Neural progenitor cell (in vitro differentiated cells): ENCODE results near the gene FBXO22. TPM values are rescaled to one million over a fixed set of nuclear protein-coding genes. Genes with fewer than 3 reads are reported as not detected.

Experiments
- DNase-seq: peaks from one replicate; pipeline ENCODE4 v3.0.0-alpha.2; 2016; ENCODE audit warnings: low spot score
- H2AFZ ChIP-seq: fragments of 200-600 bp; sonication (generic); replicated peaks from 2 replicates; pipeline ENCODE4 v1.6.1; 2016; ENCODE audit warnings: antibody characterized with exemption
- H3F3A ChIP-seq: fragments of 200-600 bp; sonication (generic); 2 replicates; pipeline ENCODE4 v1.6.1; 2016; ENCODE audit warnings: antibody characterized with exemption, low read depth
- H3K27ac ChIP-seq: fragments of 200-600 bp; sonication (generic); 2 replicates; pipeline ENCODE4 v1.5.1; 2016; ENCODE audit warnings: mild to moderate bottlenecking
- H3K27me3 ChIP-seq: fragments of 200-600 bp; sonication (generic); 2 replicates; pipeline ENCODE4 v1.6.1; 2016; ENCODE audit warnings: mild to moderate bottlenecking, moderate library complexity
- H3K36me3 ChIP-seq: fragments of 200-600 bp; sonication (generic); 2 replicates; pipeline ENCODE4 v1.5.1; 2016
- H3K4me1 ChIP-seq: fragments of 200-600 bp; sonication (generic); 2 replicates; pipeline ENCODE4 v1.6.1; 2016; ENCODE audit warnings: mixed run types
- H3K4me2 ChIP-seq: fragments of 200-600 bp; sonication (generic); 2 replicates; pipeline ENCODE4 v1.6.1; 2016
- H3K4me3 ChIP-seq: fragments of 200-600 bp; sonication (generic); 2 replicates; pipeline ENCODE4 v1.5.1; 2016
- H3K79me2 ChIP-seq: fragments of 200-600 bp; sonication (generic); 2 replicates; pipeline ENCODE4 v1.6.1; 2016; ENCODE audit warnings: low read depth
- H3K9ac ChIP-seq: fragments of 200-600 bp; sonication (generic); 2 replicates; pipeline ENCODE4 v1.6.1; 2016
- H3K9me3 ChIP-seq: fragments of 200-600 bp; sonication (generic); 2 replicates; pipeline ENCODE4 v1.5.1; 2016; ENCODE audit warnings: low read depth
- H4K20me1 ChIP-seq: fragments of 200-600 bp; sonication (generic); 2 replicates; pipeline ENCODE4 v1.6.1; 2016; ENCODE audit warnings: low read depth
- H3K27ac Mint-ChIP-seq: 3 replicates; pipeline ENCODE4 v1.8.0; 2021; ENCODE audit warnings: mixed read lengths
- H3K27me3 Mint-ChIP-seq: 2 replicates; pipeline ENCODE4 v1.8.0; 2022; ENCODE audit warnings: low read depth, mild to moderate bottlenecking, inconsistent platforms, moderate library complexity, mixed read lengths; ENCODE audit not compliant: insufficient read depth
- H3K36me3 Mint-ChIP-seq: 3 replicates; pipeline ENCODE4 v1.8.0; 2021; ENCODE audit warnings: mixed read lengths
- H3K4me1 Mint-ChIP-seq: 3 replicates; pipeline ENCODE4 v1.8.0; 2021; ENCODE audit warnings: mixed read lengths
- H3K4me3 Mint-ChIP-seq: 3 replicates; pipeline ENCODE4 v1.8.0; 2021; ENCODE audit warnings: mild to moderate bottlenecking, moderate library complexity, mixed read lengths
- H3K9me3 Mint-ChIP-seq: 3 replicates; pipeline ENCODE4 v1.8.0; 2020; ENCODE audit warnings: mixed read lengths
- CTCF ChIP-seq: fragments of 200-600 bp; sonication (generic); IDR thresholded peaks from 2 replicates; pipeline ENCODE4 v1.5.1; 2017; ENCODE audit warnings: antibody characterized with exemption, mild to moderate bottlenecking
- EZH2 ChIP-seq: fragments of 200-600 bp; sonication (generic); IDR thresholded peaks from 2 replicates; pipeline ENCODE4 v1.6.1; 2017; ENCODE audit warnings: antibody characterized with exemption, mild to moderate bottlenecking, moderate library complexity
- EZH2phosphoT487 ChIP-seq: fragments of 200-600 bp; sonication (generic); IDR thresholded peaks from 2 replicates; pipeline ENCODE4 v1.6.1; 2017; ENCODE audit warnings: antibody characterized with exemption
- total RNA-seq: library from RNA; depleted of rRNA; stranded (reverse); fragments of >200 nt; gene quantifications from 2 replicates; pipeline ENCODE4 v1.2.3, GENCODE V29; 2015; ENCODE audit warnings: low replicate concordance

The FBXO22 gene
- total RNA-seq, 1 donor from 2014 or later = 70.9 TPM

GRCh38 chr15:75929799-75930565 lies 26.3 kb downstream of the FBXO22 start:
- H2AFZ ChIP-seq = no peak overlapping the region
- Mint-ChIP-seq H3K27me3 (peaks cover 2% of the 10 kb centered on the region), H3K36me3 (peaks cover 11% of the 10 kb centered on the region), H3K27ac (no peak overlapping the region), H3K4me1 (no peaks in the 10 kb centered on the region), H3K9me3 (no peaks in the 10 kb centered on the region), H3K4me3 (no peak overlapping the region)
- peaks cover 29% of the 10 kb centered on the region for H3K79me2 ChIP-seq
- no peak overlapping the region for H3K27ac ChIP-seq
- H3K9me3 ChIP-seq = no peaks in the 10 kb centered on the region
- no peak for TF ChIP-seq EZH2
- TF ChIP-seq EZH2phosphoT487 = no peak
- no peak for TF ChIP-seq CTCF
- H3K4me3 ChIP-seq = no peak overlapping the region
- DNase-seq = no peak
- peaks cover 14% of the 10 kb centered on the region for H3K36me3 ChIP-seq
- H3K9ac ChIP-seq = no peak overlapping the region
- no peaks in the 10 kb centered on the region for H3K4me1 ChIP-seq
- peaks cover 8% of the 10 kb centered on the region for H3F3A ChIP-seq
- no peaks in the 10 kb centered on the region for H3K27me3 ChIP-seq
- H4K20me1 ChIP-seq = peaks cover 12% of the 10 kb centered on the region
- H3K4me2 ChIP-seq = no peak overlapping the region

GRCh38 chr15:75930866-75931265 lies 27.2 kb downstream of the FBXO22 start:
- TF ChIP-seq CTCF = no peak
- no peak for TF ChIP-seq EZH2phosphoT487
- TF ChIP-seq EZH2 = no peak
- H3K27me3 Mint-ChIP-seq = peaks cover 2% of the 10 kb centered on the region

GRCh38 chr15:75942464-75942863 lies 38.8 kb downstream of the FBXO22 start:
- no peaks in the 10 kb centered on the region for H3K27me3 Mint-ChIP-seq
- no peak for DNase-seq
- no peaks in the 10 kb centered on the region for H3K4me1 ChIP-seq
- no peak overlapping the region for H2AFZ ChIP-seq
- H3K79me2 ChIP-seq = no peaks in the 10 kb centered on the region
- no peak overlapping the region for H3K27ac Mint-ChIP-seq
- H3K4me2 ChIP-seq = no peak overlapping the region
- no peaks in the 10 kb centered on the region for H3K4me1 Mint-ChIP-seq
- H3K9me3 Mint-ChIP-seq = peaks cover 7% of the 10 kb centered on the region
- no peak overlapping the region for H3K9ac ChIP-seq
- H3K4me3 Mint-ChIP-seq = no peak overlapping the region
- H3K27ac ChIP-seq = no peak overlapping the region
- H3K27me3 ChIP-seq = no peaks in the 10 kb centered on the region
- H4K20me1 ChIP-seq = no peaks in the 10 kb centered on the region
- no peak for TF ChIP-seq EZH2phosphoT487
- TF ChIP-seq EZH2 = no peak
- TF ChIP-seq CTCF = no peak
- peaks cover 9% of the 10 kb centered on the region for H3K36me3 ChIP-seq
- no peaks in the 10 kb centered on the region for H3K9me3 ChIP-seq
- no peak overlapping the region for H3K4me3 ChIP-seq
- H3F3A ChIP-seq = peaks cover 16% of the 10 kb centered on the region
- H3K36me3 Mint-ChIP-seq = peaks cover 25% of the 10 kb centered on the region

More at GRCh38 chr15:75930866-75931265, 27.2 kb downstream of the FBXO22 start:
- Histone ChIP-seq H2AFZ (no peak overlapping the region), H3K27me3 (no peaks in the 10 kb centered on the region), H3K9me3 (no peaks in the 10 kb centered on the region), H3K4me2 (no peak overlapping the region), H3K36me3 (peaks cover 20% of the 10 kb centered on the region), H3K9ac (no peak overlapping the region), H3K4me1 (no peaks in the 10 kb centered on the region), H3K4me3 (no peak overlapping the region), H3K79me2 (peaks cover 26% of the 10 kb centered on the region), H4K20me1 (peaks cover 11% of the 10 kb centered on the region), H3F3A (peaks cover 8% of the 10 kb centered on the region), H3K27ac (no peak overlapping the region)
- no peak overlapping the region for H3K4me3 Mint-ChIP-seq
- H3K36me3 Mint-ChIP-seq = peaks cover 13% of the 10 kb centered on the region
- H3K9me3 Mint-ChIP-seq = no peaks in the 10 kb centered on the region
- H3K4me1 Mint-ChIP-seq = no peaks in the 10 kb centered on the region
- no peak for DNase-seq
- H3K27ac Mint-ChIP-seq = no peak overlapping the region
